ENCODE measurements around the gene CPAMD8.

- TF ChIP-seq EZH2 (IDR thresholded peaks at IDR 0.05) (no peak), EZH2phosphoT487 (IDR thresholded peaks at IDR 0.05) (no peak)
Measured at GRCh38 chr19:17069193-17069592, 42.6 kb upstream of the CPAMD8 start.
